ENCODE data around the gene MARCKSL1. TPM values are rescaled to one million over a fixed set of nuclear protein-coding genes. Genes with fewer than 3 reads are reported as not detected.

Gene MARCKSL1
- total RNA-seq, 1 donor from 2014 or later = 132 TPM

DNA sequence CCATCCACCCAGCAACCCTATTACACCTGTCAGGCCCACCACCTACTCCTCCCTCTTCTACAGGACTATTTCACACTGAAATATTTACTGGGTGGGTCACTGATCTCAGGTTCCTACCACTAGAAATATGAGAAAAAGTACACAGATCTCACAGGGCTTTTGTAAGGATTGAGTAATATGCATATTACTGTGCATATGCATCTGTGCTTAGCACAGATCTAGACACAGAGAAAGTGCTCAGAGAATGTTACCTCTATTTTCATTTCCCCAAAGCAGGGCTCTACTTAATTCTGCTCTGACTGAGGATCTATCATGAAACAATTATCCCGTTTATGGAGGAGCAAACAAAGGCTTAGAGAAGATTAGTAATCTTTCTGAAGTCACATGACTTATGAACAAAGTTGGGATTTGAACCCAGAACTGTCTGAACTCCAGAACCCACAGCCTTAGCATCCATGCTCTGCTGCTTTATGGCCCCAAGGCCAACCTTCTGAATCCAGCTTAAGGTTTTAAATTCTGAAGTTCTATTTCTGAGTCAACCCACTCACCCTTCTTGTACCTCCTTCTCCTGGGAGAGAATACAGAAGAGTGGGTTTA lies 38.1 kb upstream of the MARCKSL1 start:
- Mint-ChIP-seq H3K27ac (peak overlapping the region; percentile 42), H3K9me3 (no peaks in the 10 kb centered on the region), H3K4me1 (peaks cover 11% of the 10 kb centered on the region), H3K4me3 (no peak overlapping the region), H3K36me3 (ENCODE audit: low read depth) (peaks cover 77% of the 10 kb centered on the region), H3K27me3 (no peaks in the 10 kb centered on the region)
- no peak for ATAC-seq (ENCODE audit: low read depth)
- TF ChIP-seq, protein P1, sequence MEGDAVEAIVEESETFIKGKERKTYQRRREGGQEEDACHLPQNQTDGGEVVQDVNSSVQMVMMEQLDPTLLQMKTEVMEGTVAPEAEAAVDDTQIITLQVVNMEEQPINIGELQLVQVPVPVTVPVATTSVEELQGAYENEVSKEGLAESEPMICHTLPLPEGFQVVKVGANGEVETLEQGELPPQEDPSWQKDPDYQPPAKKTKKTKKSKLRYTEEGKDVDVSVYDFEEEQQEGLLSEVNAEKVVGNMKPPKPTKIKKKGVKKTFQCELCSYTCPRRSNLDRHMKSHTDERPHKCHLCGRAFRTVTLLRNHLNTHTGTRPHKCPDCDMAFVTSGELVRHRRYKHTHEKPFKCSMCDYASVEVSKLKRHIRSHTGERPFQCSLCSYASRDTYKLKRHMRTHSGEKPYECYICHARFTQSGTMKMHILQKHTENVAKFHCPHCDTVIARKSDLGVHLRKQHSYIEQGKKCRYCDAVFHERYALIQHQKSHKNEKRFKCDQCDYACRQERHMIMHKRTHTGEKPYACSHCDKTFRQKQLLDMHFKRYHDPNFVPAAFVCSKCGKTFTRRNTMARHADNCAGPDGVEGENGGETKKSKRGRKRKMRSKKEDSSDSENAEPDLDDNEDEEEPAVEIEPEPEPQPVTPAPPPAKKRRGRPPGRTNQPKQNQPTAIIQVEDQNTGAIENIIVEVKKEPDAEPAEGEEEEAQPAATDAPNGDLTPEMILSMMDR (IDR thresholded peaks at IDR 0.05) = no peak
- intact Hi-C loops (cut with micrococcal nuclease) = no loop called here
- DNase-seq = no peak
- CTCF ChIA-PET = interaction anchor here (1.5 kb wide), 1 partner anchor 158 kb away, joined by 3 read pairs; no protein-coding TSS in a partner anchor
- POLR2A ChIA-PET = no interaction called here

DNA sequence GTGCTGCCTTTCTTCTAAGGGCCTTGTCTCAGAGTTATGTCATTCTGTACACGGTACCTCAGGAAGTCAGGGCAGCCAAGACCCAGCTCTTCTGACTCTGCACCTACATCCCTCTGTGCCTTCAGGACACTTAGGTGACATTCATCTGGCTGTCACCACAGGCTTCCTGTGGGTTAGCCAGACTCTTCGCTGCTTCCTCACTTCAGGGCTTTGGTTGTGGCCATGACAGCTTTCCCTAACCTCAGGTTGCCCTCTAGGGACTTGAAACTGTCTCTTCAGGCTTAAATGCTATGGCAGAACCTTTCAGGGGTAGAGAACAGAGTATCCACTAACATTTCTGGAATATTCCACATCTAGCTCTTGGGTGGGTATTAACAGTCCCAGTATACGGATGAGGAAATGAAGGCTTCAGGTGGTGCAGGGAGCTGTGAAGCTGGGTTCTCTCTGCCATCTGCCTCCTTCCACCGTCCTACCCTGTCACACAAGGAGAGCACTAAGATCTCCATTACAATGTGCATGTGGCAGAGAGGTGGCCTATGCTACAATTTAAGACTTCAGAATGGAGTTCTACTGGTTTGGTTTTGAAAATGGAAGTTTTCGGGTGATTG lies 36.2 kb upstream of the MARCKSL1 start:
- no peak overlapping the region for H3K4me3 Mint-ChIP-seq
- peaks cover 76% of the 10 kb centered on the region for H3K36me3 Mint-ChIP-seq (ENCODE audit: low read depth)
- no peaks in the 10 kb centered on the region for H3K9me3 Mint-ChIP-seq
- no peaks in the 10 kb centered on the region for H3K27me3 Mint-ChIP-seq
- H3K27ac Mint-ChIP-seq = no peak overlapping the region
- TF ChIP-seq, protein P1 (IDR thresholded peaks at IDR 0.05) = no peak
- peaks cover 11% of the 10 kb centered on the region for H3K4me1 Mint-ChIP-seq
- DNase-seq (no peak), ATAC-seq (ENCODE audit: low read depth) (peak; percentile 80)
- POLR2A ChIA-PET = interaction anchor here (0.5 to 1.4 kb wide), 7 partner anchors 9 to 206 kb away, joined by 3 to 9 read pairs (median 4); partner anchors contain the start of genes BSDC1, CCDC28B and MARCKSL1
- CTCF ChIA-PET = interaction anchor here (0.6 to 1.9 kb wide), 6 partner anchors 11 to 156 kb away, joined by 3 to 15 read pairs (median 4); partner anchors contain the start of gene MARCKSL1
- intact Hi-C loops (cut with micrococcal nuclease) = loop anchor here (1.0 kb wide), 1 partner anchor 37 kb away; no protein-coding TSS in a partner anchor

DNA sequence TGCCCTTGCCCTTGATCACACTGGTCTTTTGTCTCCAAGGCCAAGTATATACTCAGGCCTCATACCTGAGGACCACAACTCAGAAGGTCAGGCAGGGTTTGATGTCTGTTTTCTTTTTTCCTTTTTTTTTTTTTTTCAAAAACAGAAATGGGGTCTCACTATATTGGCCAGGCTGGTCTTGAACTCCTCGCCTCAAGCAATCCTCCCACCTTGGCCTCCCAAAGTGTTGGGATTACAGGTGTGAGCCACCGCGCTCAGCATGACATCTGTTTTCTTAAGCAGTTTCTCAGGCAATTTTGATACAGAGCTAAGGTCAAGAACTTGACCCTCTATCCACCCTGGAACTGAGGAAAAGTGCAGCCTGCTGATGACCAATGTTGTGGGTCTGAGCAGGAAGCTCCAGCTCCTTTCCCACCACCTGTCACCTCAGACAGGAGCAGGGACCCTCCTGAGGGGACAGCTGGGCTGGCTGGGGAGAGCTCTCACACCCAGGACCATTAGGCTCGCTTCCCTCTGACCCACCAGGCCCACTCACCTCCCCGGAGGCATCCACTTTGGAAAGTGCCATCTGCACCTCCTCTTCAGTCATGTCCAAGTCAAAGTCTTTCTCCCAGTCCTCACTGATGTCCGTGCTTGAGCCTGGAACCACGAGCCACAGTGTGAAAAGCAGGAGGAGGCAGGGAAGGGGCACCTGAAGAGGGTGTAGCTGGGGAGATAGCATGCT lies 32.0 kb upstream of the MARCKSL1 start:
- Mint-ChIP-seq H3K27me3 (no peaks in the 10 kb centered on the region), H3K36me3 (ENCODE audit: low read depth) (peaks cover 66% of the 10 kb centered on the region), H3K4me1 (peaks cover 13% of the 10 kb centered on the region), H3K27ac (no peak overlapping the region), H3K9me3 (no peaks in the 10 kb centered on the region), H3K4me3 (no peak overlapping the region)
- ATAC-seq (ENCODE audit: low read depth) (no peak), DNase-seq (no peak)
- ChIA-PET POLR2A (interaction anchor here (0.7 to 1.3 kb wide), 3 partner anchors 14 to 190 kb away, joined by 3 to 5 read pairs (median 3); no protein-coding TSS in a partner anchor), CTCF (interaction anchor here (1.1 to 1.6 kb wide), 2 partner anchors 27 to 153 kb away, joined by 3 read pairs; partner anchors contain the start of gene BSDC1)
- intact Hi-C loops (cut with micrococcal nuclease) = no loop called here
- TF ChIP-seq, protein P1 (IDR thresholded peaks at IDR 0.05) = no peak

DNA sequence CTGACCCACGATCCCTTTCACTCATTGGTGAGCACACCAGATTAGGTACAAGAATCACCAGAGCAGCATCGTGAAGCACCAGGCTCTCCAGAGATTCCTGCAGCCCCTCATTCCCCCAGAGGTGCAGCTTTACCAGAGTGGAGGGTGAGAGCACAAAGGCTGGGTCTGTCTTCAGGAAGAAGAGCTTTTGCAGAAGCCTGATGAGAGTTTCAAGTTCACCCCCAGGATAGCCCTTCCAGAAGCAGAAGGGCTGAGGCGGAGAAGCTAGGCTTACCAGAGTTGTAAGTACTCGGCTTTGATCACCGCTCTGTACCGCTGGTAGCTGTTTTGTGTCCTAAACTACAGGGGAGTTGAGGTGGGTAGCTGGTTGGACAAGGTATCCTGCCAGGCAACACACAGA lies 29.4 kb upstream of the MARCKSL1 start:
- no peak for ATAC-seq (ENCODE audit: low read depth)
- no peaks in the 10 kb centered on the region for H3K9me3 Mint-ChIP-seq
- DNase-seq = no peak
- intact Hi-C loops (cut with micrococcal nuclease) = no loop called here
- H3K4me1 Mint-ChIP-seq = peaks cover 13% of the 10 kb centered on the region
- TF ChIP-seq, protein P1 (IDR thresholded peaks at IDR 0.05) = no peak
- CTCF ChIA-PET = interaction anchor here (2.5 kb wide), 1 partner anchor 150 kb away, joined by 8 read pairs; no protein-coding TSS in a partner anchor
- H3K27ac Mint-ChIP-seq = no peak overlapping the region
- H3K36me3 Mint-ChIP-seq (ENCODE audit: low read depth) = peaks cover 51% of the 10 kb centered on the region
- no peak overlapping the region for H3K4me3 Mint-ChIP-seq
- POLR2A ChIA-PET = interaction anchor here (0.7 to 1.7 kb wide), 2 partner anchors 29 to 115 kb away, joined by 3 to 5 read pairs; partner anchors contain the start of gene MARCKSL1
- H3K27me3 Mint-ChIP-seq = no peaks in the 10 kb centered on the region

All from activated B cell treated with CpG ODN at 0.5 μM for 24 hours (primary cell).